ENCODE data around the gene ZFAND5. TPM values are rescaled to one million over a fixed set of nuclear protein-coding genes. Genes with fewer than 3 reads are reported as not detected.

Gene ZFAND5
- total RNA-seq, 6 experiments from 2014 or later = 230 to 373 (median 258) TPM

DNA sequence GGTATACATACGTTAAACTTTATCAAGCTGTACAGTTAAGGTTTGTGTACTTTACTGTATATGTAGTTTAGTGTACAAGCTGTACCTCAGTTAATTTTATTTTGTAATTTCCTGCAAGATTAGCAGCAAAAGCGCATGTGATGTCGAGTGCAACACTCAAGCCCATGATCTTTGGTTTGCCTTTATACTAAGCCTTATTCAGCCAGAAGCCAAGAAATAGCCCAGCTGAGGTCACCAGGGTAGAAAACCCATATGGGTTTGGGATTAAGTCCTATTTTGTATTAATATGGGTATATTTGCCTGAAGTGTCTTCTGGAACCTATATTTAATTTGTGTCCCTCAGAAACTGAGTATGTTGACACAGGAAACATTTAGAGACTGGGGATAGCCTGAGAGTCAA is 59.3 kb downstream of the ZFAND5 start:
- H3K27me3 Mint-ChIP-seq (ENCODE audit: insufficient read depth) = no peaks in the 10 kb centered on the region; the same call in 1 of the 2 replicates
- H3K4me1 Mint-ChIP-seq (ENCODE audit: low read depth) = peaks cover 4% of the 10 kb centered on the region; the same call in 1 of the 2 replicates
- DNase-seq = no peak
- H3K9me3 Mint-ChIP-seq = no peaks in the 10 kb centered on the region
- TF ChIP-seq CTCF (IDR thresholded peaks at IDR 0.05) = no peak
- H3K27ac Mint-ChIP-seq = no peak overlapping the region
- no peak overlapping the region for H3K4me3 Mint-ChIP-seq
- no peaks in the 10 kb centered on the region for H3K36me3 Mint-ChIP-seq (ENCODE audit: low read depth)

DNA sequence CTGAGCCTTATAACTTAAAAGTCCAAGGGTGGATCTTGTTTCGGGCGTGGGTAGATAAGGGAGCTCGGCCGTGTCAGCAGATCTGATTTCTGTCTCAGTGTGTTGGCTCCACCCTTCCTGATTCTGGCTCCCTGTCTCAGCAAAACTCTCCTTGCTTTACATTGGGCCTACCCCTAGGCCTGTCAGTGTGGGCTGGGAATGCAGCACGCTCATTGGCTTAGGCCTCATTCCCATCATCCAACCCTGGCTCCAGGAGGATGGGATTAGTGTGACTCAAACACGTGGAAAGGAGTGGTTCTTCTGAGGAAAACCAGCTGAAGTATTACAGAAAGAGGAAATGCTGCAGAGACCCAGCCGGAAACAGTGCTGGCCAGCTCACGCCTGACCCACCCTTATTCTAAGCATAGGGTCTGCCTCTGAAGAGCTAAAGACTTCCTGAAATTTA is 59.9 kb downstream of the ZFAND5 start:
- H3K27ac Mint-ChIP-seq = no peak overlapping the region
- TF ChIP-seq CTCF (IDR thresholded peaks at IDR 0.05) = no peak
- H3K4me3 Mint-ChIP-seq = no peak overlapping the region
- no peaks in the 10 kb centered on the region for H3K36me3 Mint-ChIP-seq (ENCODE audit: low read depth)
- H3K4me1 Mint-ChIP-seq (ENCODE audit: low read depth) = peaks cover 4% of the 10 kb centered on the region; the same call in 1 of the 2 replicates
- H3K9me3 Mint-ChIP-seq = no peaks in the 10 kb centered on the region
- no peak for DNase-seq
- H3K27me3 Mint-ChIP-seq (ENCODE audit: insufficient read depth) = no peaks in the 10 kb centered on the region; the same call in 1 of the 2 replicates

- no peak overlapping the region for H3K4me3 Mint-ChIP-seq
- DNase-seq = no peak
- TF ChIP-seq CTCF (IDR thresholded peaks at IDR 0.05) = no peak
- H3K27ac Mint-ChIP-seq = no peak overlapping the region
- peaks cover 4% of the 10 kb centered on the region; the same call in 1 of the 2 replicates for H3K4me1 Mint-ChIP-seq (ENCODE audit: low read depth)
- no peaks in the 10 kb centered on the region for H3K9me3 Mint-ChIP-seq
- no peaks in the 10 kb centered on the region; the same call in 1 of the 2 replicates for H3K27me3 Mint-ChIP-seq (ENCODE audit: insufficient read depth)
- H3K36me3 Mint-ChIP-seq (ENCODE audit: low read depth) = no peaks in the 10 kb centered on the region
Observed at GRCh38 chr9:72304538-72304937, 60.5 kb downstream of the ZFAND5 start.

Other genes starting within 250 kb of the ZFAND5 start
- not detected for gene GDA, start 215.8 kb downstream of the ZFAND5 start, total RNA-seq (2021; fragmentation: NEBNext Ultra II Directional; extraction: Animal tissue kit (Norgen Biotek cat#: 25700))
- 1 to 10 TPM in 2 of 6 experiments, under 1 TPM in 4; 0.09 to 1.1 (median 0.65) TPM for gene TMC1, start 156.4 kb upstream of the ZFAND5 start, total RNA-seq (2021; fragmentation: NEBNext Ultra II Directional; extraction: Animal tissue kit (Norgen Biotek cat#: 25700))

Measured in HFFc6 (cell line).